Naive thymus-derived CD8-positive, alpha-beta T cell (primary cell): Measurements from ENCODE around the gene TXNDC9. TPM values are rescaled to one million over a fixed set of nuclear protein-coding genes. Genes with fewer than 3 reads are reported as not detected.
"Not testable (repeated sequence)": the region's sequence is repeated elsewhere in the genome, so short reads cannot be mapped to it uniquely, and the experiment has no call there.

Source experiments
- ATAC-seq, 2 donors: fragments of 150-1000 bp; cut with Tn5 transposase in 1 of 2; sonication (Bioruptor Pico), chemical (Tn5 transposase) in 1 of 2; 1 replicate in 1 of 2; 2 replicates in 1 of 2; pipeline ENCODE4 v1.10.0; 2021; ENCODE audit warnings: mild to moderate bottlenecking in 2 of 2, moderate library complexity in 2 of 2
- POLR2A ChIA-PET: fragments of 350-600 bp; sonication (Branson Sonifier 250); formaldehyde crosslinking; loops from one replicate; lab custom pipeline; 2021; ENCODE audit warnings: antibody characterized with exemption; lab: Charles Lee
- DNase-seq, 10 donors: peaks; one replicate each; pipeline versions ENCODE4 v3.0.0 to v3.0.0-alpha.2; 2020 to 2022
- H3K27ac Mint-ChIP-seq, 10 donors: one replicate each; pipeline ENCODE4 v1.8.0; 2020 to 2022; ENCODE audit warnings: mild to moderate bottlenecking in 10 of 10, mixed read lengths in 10 of 10, moderate library complexity in 4 of 10, inconsistent platforms in 1 of 10
- H3K27me3 Mint-ChIP-seq, 5 donors: one replicate each; pipeline ENCODE4 v1.8.0; 2021 to 2022; ENCODE audit warnings: mixed read lengths in 5 of 5
- H3K36me3 Mint-ChIP-seq, 3 donors: one replicate each; pipeline ENCODE4 v1.8.0; 2020 to 2022; ENCODE audit warnings: mixed read lengths in 3 of 3, mild to moderate bottlenecking in 2 of 3, inconsistent platforms in 1 of 3
- H3K4me1 Mint-ChIP-seq, 4 donors: one replicate each; pipeline ENCODE4 v1.8.0; 2021 to 2022; ENCODE audit warnings: mixed read lengths in 4 of 4
- H3K4me3 Mint-ChIP-seq, 10 donors: one replicate each; pipeline ENCODE4 v1.8.0; 2020 to 2022; ENCODE audit warnings: mild to moderate bottlenecking in 10 of 10, mixed read lengths in 10 of 10, moderate library complexity in 6 of 10, inconsistent platforms in 1 of 10
- H3K9me3 Mint-ChIP-seq, 9 donors: one replicate each; pipeline ENCODE4 v1.8.0; 2020 to 2022; ENCODE audit warnings: mixed read lengths in 9 of 9, mild to moderate bottlenecking in 3 of 9, inconsistent platforms in 1 of 9, moderate library complexity in 1 of 9
- polyA plus RNA-seq, 3 donors: library from polyadenylated mRNA; unstranded; fragments of 300-500 nt; fragmentation: Illumina TruSeq; gene quantifications; one replicate each; pipeline ENCODE4 v1.2.3, GENCODE V29; 2021
- total RNA-seq, 8 experiments: library from RNA in 2 of 8; stranded (reverse) in 2 of 8; gene quantifications; one replicate each; pipeline ENCODE4 v1.2.3 and lab custom pipeline; 2021 to 2026

Gene TXNDC9
- total and polyA plus RNA-seq, 5 experiments from 2014 or later, result 29.0 to 53.4 (median 44.3) TPM

DNA sequence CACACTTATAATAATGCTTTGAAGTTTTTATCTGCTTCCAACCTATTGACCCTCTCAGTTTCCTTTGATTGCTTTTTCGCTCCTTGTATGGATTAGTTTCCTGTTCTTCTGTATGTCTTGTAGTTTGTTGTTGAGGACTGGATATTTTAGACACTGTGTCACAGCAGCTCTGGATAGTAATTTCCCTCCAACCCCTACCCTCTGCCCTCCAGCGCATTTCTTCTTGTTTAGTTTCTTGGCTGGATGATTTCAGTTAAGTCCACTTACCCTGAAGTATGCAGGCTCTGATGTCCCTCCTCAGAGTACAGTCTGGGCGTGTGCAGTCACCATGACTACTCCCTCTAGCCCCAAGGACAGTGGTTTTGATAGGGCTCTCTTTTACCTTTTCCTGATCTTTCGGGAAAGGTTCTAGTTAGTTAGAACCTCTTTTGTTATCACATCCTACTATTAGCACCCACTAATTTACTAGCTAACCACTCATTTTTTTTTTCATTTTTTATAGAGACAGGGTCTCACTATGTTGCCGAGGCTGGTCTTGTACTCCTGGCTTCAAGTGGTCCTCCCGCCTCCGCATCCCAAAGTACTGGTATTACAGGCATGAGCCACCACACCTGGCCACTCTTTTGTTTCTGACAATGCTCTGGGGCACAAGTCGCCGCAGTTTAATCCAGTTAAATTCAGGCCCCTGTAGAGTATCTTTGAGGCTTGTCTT is 18.8 kb downstream of the TXNDC9 start:
- Mint-ChIP-seq H3K4me3 (no peak overlapping the region), H3K27me3 (no peaks in the 10 kb centered on the region), H3K4me1 (peaks cover 0 to 2% (median 0%) of the 10 kb centered on the region in 4 donors), H3K27ac (no peak overlapping the region), H3K36me3 (peaks cover 13 to 55% (median 35%) of the 10 kb centered on the region in 3 donors), H3K9me3 (peaks cover 0 to 11% (median 5%) of the 10 kb centered on the region in 9 donors)
- no peak for ATAC-seq
- POLR2A ChIA-PET, result no interaction called here
- no peak for DNase-seq

- H3K36me3 Mint-ChIP-seq, result peaks cover 16 to 43% (median 40%) of the 10 kb centered on the region in 3 donors
- ATAC-seq, H3K4me1 Mint-ChIP-seq, POLR2A ChIA-PET, H3K27ac Mint-ChIP-seq, DNase-seq, H3K9me3 Mint-ChIP-seq, H3K27me3 Mint-ChIP-seq, H3K4me3 Mint-ChIP-seq: not testable (repeated sequence)
Observed at GRCh38 chr2:99301097-99301496, 35.0 kb downstream of the TXNDC9 start, which contains the start of gene LYG1. LYG1 (minus strand) TSS chr2:99301197; CDS start chr2:99295670, 5,527 bp downstream.

- Mint-ChIP-seq H3K27me3 (no peaks in the 10 kb centered on the region), H3K9me3 (peaks cover 0 to 5% (median 0%) of the 10 kb centered on the region in 9 donors), H3K36me3 (peaks cover 16 to 44% (median 33%) of the 10 kb centered on the region in 3 donors), H3K4me1 (no peaks in the 10 kb centered on the region), H3K4me3 (no peak overlapping the region), H3K27ac (no peak overlapping the region)
- POLR2A ChIA-PET, result no interaction called here
- ATAC-seq (no peak), DNase-seq (no peak)
Observed at GRCh38 chr2:99299580-99299979, 36.6 kb downstream of the TXNDC9 start.

- Mint-ChIP-seq H3K27ac (no peak overlapping the region), H3K4me3 (no peak overlapping the region), H3K9me3 (peaks cover 0 to 5% (median 0%) of the 10 kb centered on the region in 9 donors), H3K4me1 (no peaks in the 10 kb centered on the region), H3K36me3 (peaks cover 10 to 40% (median 26%) of the 10 kb centered on the region in 3 donors), H3K27me3 (no peaks in the 10 kb centered on the region)
- ATAC-seq (no peak), DNase-seq (no peak)
- POLR2A ChIA-PET, result no interaction called here
Observed at GRCh38 chr2:99297994-99298393, 38.1 kb downstream of the TXNDC9 start.

DNA sequence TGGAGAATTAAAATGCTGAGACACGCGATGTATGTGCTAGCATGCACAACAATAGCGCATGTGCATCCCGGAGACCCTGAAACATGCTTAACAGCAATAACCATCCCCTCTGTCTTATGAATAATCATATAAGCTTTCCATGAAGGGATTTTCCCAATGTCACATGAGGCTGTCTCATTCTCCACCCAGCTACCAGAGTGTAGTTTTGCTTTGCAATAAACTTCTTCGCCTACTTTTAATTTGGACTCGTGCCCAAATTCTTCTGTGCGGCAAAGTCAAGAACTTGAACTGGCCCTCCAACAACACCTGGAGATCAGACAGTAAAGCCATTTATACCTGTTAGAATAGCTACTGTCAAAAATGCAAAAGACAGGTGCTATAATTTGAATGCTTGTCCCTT is 50.6 kb downstream of the TXNDC9 start:
- Mint-ChIP-seq H3K4me3 (no peak overlapping the region), H3K9me3 (peaks cover 0 to 4% (median 1%) of the 10 kb centered on the region in 9 donors), H3K27me3 (no peaks in the 10 kb centered on the region), H3K27ac (no peak overlapping the region), H3K36me3 (peaks cover 5 to 36% (median 20%) of the 10 kb centered on the region in 3 donors), H3K4me1 (no peaks in the 10 kb centered on the region)
- no peak for ATAC-seq
- no peak for DNase-seq
- POLR2A ChIA-PET, result no interaction called here

- POLR2A ChIA-PET, result no interaction called here
- no peak for DNase-seq
- no peaks in the 10 kb centered on the region for H3K4me1 Mint-ChIP-seq
- no peaks in the 10 kb centered on the region for H3K27me3 Mint-ChIP-seq
- ATAC-seq, result no peak
- no peak overlapping the region for H3K4me3 Mint-ChIP-seq
- H3K9me3 Mint-ChIP-seq, result peaks cover 0 to 15% (median 11%) of the 10 kb centered on the region in 9 donors
- peaks cover 25 to 45% (median 33%) of the 10 kb centered on the region in 3 donors for H3K36me3 Mint-ChIP-seq
- no peak overlapping the region for H3K27ac Mint-ChIP-seq
Observed at GRCh38 chr2:99279969-99280695, 56.0 kb downstream of the TXNDC9 start.

DNA sequence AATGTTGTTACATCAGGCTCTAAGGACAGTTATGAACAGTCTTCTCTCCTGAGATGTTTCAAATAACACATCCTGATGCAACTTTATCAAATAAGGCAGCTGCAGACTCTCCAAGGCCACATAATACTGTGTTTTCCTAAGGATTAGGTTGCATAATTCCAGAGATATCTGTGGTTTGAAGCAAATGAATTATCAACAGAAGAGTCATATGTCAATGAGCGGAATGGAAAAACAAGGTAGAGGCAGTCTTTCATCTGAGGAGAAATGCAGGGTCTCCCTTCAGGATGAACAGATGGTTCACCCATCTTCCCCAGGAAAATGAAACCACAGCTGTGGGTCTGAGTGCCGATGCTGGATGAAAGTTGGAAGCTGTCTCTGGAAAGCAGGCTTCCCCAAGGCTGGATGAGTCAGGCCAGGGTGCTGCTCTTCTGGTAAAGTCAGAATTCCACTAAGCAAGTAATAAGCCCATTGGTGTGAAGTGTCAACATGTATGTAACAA is 57.3 kb downstream of the TXNDC9 start:
- Mint-ChIP-seq H3K4me1 (no peaks in the 10 kb centered on the region), H3K36me3 (peaks cover 24 to 38% (median 25%) of the 10 kb centered on the region in 3 donors)

GRCh38 chr2:99278195-99278765 is 57.9 kb downstream of the TXNDC9 start:
- H3K27me3 Mint-ChIP-seq, POLR2A ChIA-PET, H3K4me3 Mint-ChIP-seq, H3K27ac Mint-ChIP-seq, DNase-seq, H3K4me1 Mint-ChIP-seq, ATAC-seq: not testable (repeated sequence)
- Mint-ChIP-seq H3K36me3 (peaks cover 21 to 35% (median 25%) of the 10 kb centered on the region in 3 donors), H3K9me3 (peaks cover 0 to 15% (median 11%) of the 10 kb centered on the region in 9 donors)

More for the DNA sequence above, 57.3 kb downstream of the TXNDC9 start:
- POLR2A ChIA-PET, result no interaction called here
- Mint-ChIP-seq H3K4me3 (no peak overlapping the region), H3K9me3 (peaks cover 0 to 15% (median 11%) of the 10 kb centered on the region in 9 donors), H3K27me3 (no peaks in the 10 kb centered on the region), H3K27ac (no peak overlapping the region)
- DNase-seq (no peak), ATAC-seq (no peak)

GRCh38 chr2:99275882-99276281 is 60.3 kb downstream of the TXNDC9 start:
- DNase-seq (no peak), ATAC-seq (no peak)
- Mint-ChIP-seq H3K36me3 (peaks cover 15 to 44% (median 35%) of the 10 kb centered on the region in 3 donors), H3K9me3 (peaks cover 0 to 35% (median 15%) of the 10 kb centered on the region in 9 donors), H3K27ac (no peak overlapping the region), H3K27me3 (no peaks in the 10 kb centered on the region), H3K4me3 (no peak overlapping the region), H3K4me1 (no peaks in the 10 kb centered on the region)
- POLR2A ChIA-PET, result no interaction called here

Other genes starting within 250 kb of the TXNDC9 start
- 1 to 10 TPM; 3.9 to 5.7 TPM for gene C2orf15, start 194.6 kb downstream of the TXNDC9 start, total RNA-seq
- 1 to 10 TPM; 6.1 to 6.8 (median 6.7) TPM for gene C2orf15, start 194.6 kb downstream of the TXNDC9 start, polyA plus RNA-seq
- gene TSGA10, start 181.4 kb downstream of the TXNDC9 start, total RNA-seq, result 10 to 100 TPM; 23.8 to 32.1 TPM
- gene TSGA10, start 181.4 kb downstream of the TXNDC9 start, polyA plus RNA-seq, result 10 to 100 TPM; 22.5 to 26.4 (median 24.1) TPM
- 10 to 100 TPM; 24.7 to 26.2 TPM for gene LIPT1, start 181.4 kb downstream of the TXNDC9 start, total RNA-seq
- gene LIPT1, start 181.4 kb downstream of the TXNDC9 start, polyA plus RNA-seq, result 10 to 100 TPM; 19.0 to 26.9 (median 22.0) TPM
- 10 to 100 TPM; 63.4 to 66.5 TPM for gene MITD1, start 155.3 kb downstream of the TXNDC9 start, total RNA-seq
- gene MITD1, start 155.3 kb downstream of the TXNDC9 start, polyA plus RNA-seq, result 10 to 100 TPM; 40.4 to 49.0 (median 43.8) TPM
- 10 to 100 TPM; 20.7 to 21.2 TPM for gene MRPL30, start 155.1 kb downstream of the TXNDC9 start, total RNA-seq
- 10 to 100 TPM; 19.1 to 23.5 (median 20.4) TPM for gene MRPL30, start 155.1 kb downstream of the TXNDC9 start, polyA plus RNA-seq
- gene LYG2, start 80.7 kb downstream of the TXNDC9 start, total RNA-seq, result not detected
- not detected for gene LYG2, start 80.7 kb downstream of the TXNDC9 start, polyA plus RNA-seq
- 1 to 10 TPM; 3.8 to 4.5 TPM for gene LYG1, start 35.1 kb downstream of the TXNDC9 start, total RNA-seq
- gene LYG1, start 35.1 kb downstream of the TXNDC9 start, polyA plus RNA-seq, result under 1 TPM in 1 of 3 donors, not detected in 2; 0.49 TPM
- gene EIF5B, start 1.1 kb upstream of the TXNDC9 start, total RNA-seq, result 10 to 100 TPM; 46.7 to 47.9 TPM
- 10 to 100 TPM in 1 of 3 donors, 1 to 10 TPM in 2; 3.0 to 12.6 (median 5.9) TPM for gene EIF5B, start 1.1 kb upstream of the TXNDC9 start, polyA plus RNA-seq
- gene REV1, start 153.7 kb upstream of the TXNDC9 start, total RNA-seq, result 10 to 100 TPM; 75.4 to 79.8 TPM
- 10 to 100 TPM; 13.0 to 28.1 (median 18.0) TPM for gene REV1, start 153.7 kb upstream of the TXNDC9 start, polyA plus RNA-seq